NCI-H524 treated with DMSO at 0.1 percent for 48 hours (cell line): Measurements from ENCODE around the gene MSRB1.
"Not testable (repeated sequence)": the region's sequence is repeated elsewhere in the genome, so short reads cannot be mapped to it uniquely, and the experiment has no call there.

ENCODE experiments used
- DNase-seq: peaks from one replicate; lab custom pipeline; 2025; lab: John Stamatoyannopoulos, UW

Gene MSRB1

GRCh38 chr16:1938910-1939309 is 4.1 kb downstream of the MSRB1 start:
- no peak for DNase-seq

GRCh38 chr16:1938316-1938715 is 4.7 kb downstream of the MSRB1 start:
- no peak for DNase-seq

GRCh38 chr16:1936945-1937479 is 6.0 kb downstream of the MSRB1 start:
- DNase-seq = no peak

GRCh38 chr16:1933097-1933661 is 9.8 kb downstream of the MSRB1 start:
- DNase-seq = no peak

GRCh38 chr16:1932050-1933028 is 10.7 kb downstream of the MSRB1 start:
- DNase-seq = no peak

- DNase-seq = no peak
Observed at GRCh38 chr16:1930338-1930720, 12.7 kb downstream of the MSRB1 start.

GRCh38 chr16:1929578-1930337 is 13.2 kb downstream of the MSRB1 start:
- no peak for DNase-seq

GRCh38 chr16:1929105-1929504 is 13.9 kb downstream of the MSRB1 start:
- DNase-seq = no peak

GRCh38 chr16:1926271-1926670 is 16.7 kb downstream of the MSRB1 start:
- DNase-seq = no peak

- DNase-seq = no peak
Observed at GRCh38 chr16:1924095-1924494, 18.9 kb downstream of the MSRB1 start.

- DNase-seq = peak; percentile 68
Observed at GRCh38 chr16:1923299-1924034, 19.5 kb downstream of the MSRB1 start.

GRCh38 chr16:1922357-1922756 is 20.6 kb downstream of the MSRB1 start:
- no peak for DNase-seq

- no peak for DNase-seq
Observed at GRCh38 chr16:1920727-1921171, 22.2 kb downstream of the MSRB1 start.

- not testable (repeated sequence) for DNase-seq
Observed at GRCh38 chr16:1920122-1920521, 22.9 kb downstream of the MSRB1 start.

GRCh38 chr16:1919327-1919998 is 23.5 kb downstream of the MSRB1 start:
- DNase-seq = no peak

GRCh38 chr16:1918351-1919326 is 24.4 kb downstream of the MSRB1 start, which contains the start of gene HS3ST6:
Gene HS3ST6, minus strand, starts transcription at chr16:1918415. Its CDS starts 92 bp downstream, at chr16:1918323.
- DNase-seq = no peak

GRCh38 chr16:1917665-1918350 is 25.2 kb downstream of the MSRB1 start:
- DNase-seq = no peak

GRCh38 chr16:1917056-1917664 is 25.8 kb downstream of the MSRB1 start:
- DNase-seq = no peak

GRCh38 chr16:1916640-1916990 is 26.4 kb downstream of the MSRB1 start:
- no peak for DNase-seq
